GM21737 (cell line): Measurements from ENCODE around the gene HRAS.
"Not testable (repeated sequence)": the region's sequence is repeated elsewhere in the genome, so short reads cannot be mapped to it uniquely, and the experiment has no call there.

Experiments
- ATAC-seq: cut with Tn5 transposase; IDR thresholded peaks from one replicate; pipeline ENCODE4 v1.9.1; 2021; ENCODE audit warnings: mild to moderate bottlenecking, moderate library complexity; ENCODE audit not compliant: unreplicated experiment

HRAS gene

GRCh38 chr11:534396-535209, 773 bp downstream of the HRAS start:
- no peak for ATAC-seq

- ATAC-seq = no peak
These were observed 1.6 kb downstream of the HRAS start for GRCh38 chr11:533586-534395.

- no peak for ATAC-seq
These were observed 2.3 kb downstream of the HRAS start for GRCh38 chr11:532986-533585.

GRCh38 chr11:532527-532985, 2.8 kb downstream of the HRAS start:
- ATAC-seq = no peak

- ATAC-seq = no peak
These were observed 3.4 kb downstream of the HRAS start for GRCh38 chr11:531919-532526.

- no peak for ATAC-seq
These were observed 4.2 kb downstream of the HRAS start for GRCh38 chr11:530960-531831.

- ATAC-seq = no peak
These were observed 5.5 kb downstream of the HRAS start for GRCh38 chr11:529728-530411.

GRCh38 chr11:528815-529727, 6.3 kb downstream of the HRAS start:
- no peak for ATAC-seq

GRCh38 chr11:528166-528814, 7.1 kb downstream of the HRAS start:
- ATAC-seq = no peak

GRCh38 chr11:526192-526591, 9.2 kb downstream of the HRAS start:
- ATAC-seq = no peak

- no peak for ATAC-seq
These were observed 14.1 kb downstream of the HRAS start for GRCh38 chr11:521177-521688.

GRCh38 chr11:520428-521176, 14.8 kb downstream of the HRAS start:
- no peak for ATAC-seq

GRCh38 chr11:518463-519202, 16.7 kb downstream of the HRAS start:
- ATAC-seq = peak; percentile 84

GRCh38 chr11:516918-517685, 18.3 kb downstream of the HRAS start:
- ATAC-seq = not testable (repeated sequence)

GRCh38 chr11:516400-516799, 19.0 kb downstream of the HRAS start:
- no peak for ATAC-seq

- ATAC-seq = no peak
These were observed 20.2 kb downstream of the HRAS start for GRCh38 chr11:515131-515530.
